Pancreas (tissue), 10 donors: Measurements from ENCODE around the gene GID8. TPM values are rescaled to one million over a fixed set of nuclear protein-coding genes. Genes with fewer than 3 reads are reported as not detected.
A peak's percentile ranks its signal among the peaks of the same experiment; 100 is the strongest.

ENCODE experiments used
- ATAC-seq, 4 donors: fragments of 200-7000 bp; cut with Tn5 transposase; one replicate each; pipeline versions ENCODE4 v1.8.0 to v1.9.1; 2020; ENCODE audit warnings: mild to moderate bottlenecking in 4 of 4, moderate library complexity in 4 of 4
- DNase-seq, 6 donors: peaks; one replicate each; pipeline ENCODE4 v3.0.0-alpha.2; 2020
- FAIRE-seq: peaks from 2 replicates; lab custom pipeline; 2012; peaks lifted over from hg19 to GRCh38; lab: Jason Lieb, UNC
- H3K27ac ChIP-seq, 4 donors: fragments of 200-600 bp; sonication (generic); 1 replicate in 3 of 4; 2 replicates in 1 of 4; pipeline versions ENCODE4 v1.5.0 to v1.8.0; 2020
- H3K27me3 ChIP-seq, 4 donors: fragments of 200-600 bp; one replicate each; pipeline ENCODE4 v1.8.0; 2021
- H3K36me3 ChIP-seq, 3 donors: fragments of 200-600 bp; sonication (generic) in 1 of 3; one replicate each; pipeline versions ENCODE4 v1.5.0 to v1.8.0; 2020 to 2021
- H3K4me1 ChIP-seq, 3 donors: fragments of 200-600 bp; one replicate each; pipeline ENCODE4 v1.8.0; 2021
- H3K4me3 ChIP-seq, 4 donors: fragments of 200-600 bp; sonication (generic) in 2 of 4; one replicate each; pipeline versions ENCODE4 v1.5.0 to v1.8.0; 2020 to 2021
- H3K9me3 ChIP-seq, 4 donors: fragments of 200-600 bp; one replicate each; pipeline ENCODE4 v1.8.0; 2021
- WGBS, 2 donors: extraction: QIAGEN DNeasy Blood & Tissue Kit; methylation state at CpG; one replicate each; pipeline ENCODE4 v1.1.7; 2013; 5-methylcytosine and 5-hydroxymethylcytosine counted together
- intact Hi-C, 3 donors: fragments of 100-400 bp; cut with DNase I; formaldehyde crosslinking; loops; one replicate each; pipeline versions ENCODE4 v1.11.1 to v1.14.2; 2022
- polyA plus RNA-seq, 2 donors: library from polyadenylated mRNA; stranded (reverse); fragments of 200-250 nt; gene quantifications; one replicate each; pipeline ENCODE4 v1.2.3, GENCODE V29; 2013
- total RNA-seq, 6 donors: library from RNA; stranded (reverse); fragmentation: NEBNext Ultra II Directional in 4 of 6; extraction: Animal tissue kit (Norgen Biotek cat#: 25700) in 4 of 6; gene quantifications; one replicate each; pipeline versions ENCODE4 v1.2.1 to v1.2.4, GENCODE V29; 2021 to 2023
- TF ChIP-seq, protein P1 (sequence below), 4 donors: fragments of 200-600 bp; sonication (generic) in 3 of 4; IDR thresholded peaks; one replicate each; pipeline versions ENCODE4 v1.5.0 to v1.8.0; 2021; ENCODE audit warnings: antibody characterized with exemption in 4 of 4
- donor health status: healthy with polysubstance abuse.
- donor health status: DM: no; HTN: no; CAD: no; lungs with moderate emphysema.
- donor health status: DM: no; HTN: no; CAD: no.
- donor health status: control.
- donor health status: control.
- donor health status: Bipolar disorder and iron deficiency.
- donor health status: DM: yes; HTN: yes; CAD: no.
- donor health status: DM: no; HTN: no; CAD: no.
- donor health status: DM: no; HTN: no; CAD: no.
- donor health status: DM: yes; HTN: yes; CAD: no.

Gene GID8
- total and polyA plus RNA-seq, 8 donors: 6.0 to 22.4 (median 15.5) TPM

DNA sequence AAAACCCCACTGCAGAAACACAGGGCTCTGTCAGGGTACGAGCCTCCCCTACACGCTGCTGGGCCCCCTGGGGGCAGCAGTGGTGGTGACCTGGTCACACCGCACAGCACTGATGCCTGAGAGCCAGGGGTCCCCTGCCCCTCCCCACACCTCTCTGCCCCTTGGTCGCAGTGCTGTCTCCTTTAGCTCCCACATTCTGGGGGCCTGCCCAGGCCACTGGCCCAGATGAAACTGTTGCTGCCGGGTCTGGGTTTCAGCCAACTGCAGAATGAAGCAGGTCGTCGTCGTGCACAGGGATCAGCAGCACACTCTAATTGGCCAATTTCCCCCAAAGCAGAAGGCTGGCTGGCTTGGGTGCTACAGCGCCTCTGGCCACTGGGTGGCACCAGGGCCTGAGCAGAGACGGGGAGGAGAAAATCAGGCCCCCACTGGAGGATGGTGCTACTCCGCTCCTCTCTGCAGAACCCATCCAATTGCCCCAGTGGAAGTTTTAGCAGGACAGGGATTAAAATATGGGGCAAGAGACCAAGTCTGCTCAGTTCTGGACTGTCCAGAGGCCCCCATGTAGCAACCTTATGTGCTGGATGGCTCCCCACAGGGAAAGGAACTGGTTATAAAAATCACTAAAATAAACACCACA, 37.8 kb upstream of the GID8 start:
- 2 to 4% methylated on average over 11 of the region's 11 CpGs for WGBS, 2 donors
- no peak overlapping the region for H3K4me3 ChIP-seq
- H3K36me3 ChIP-seq: peaks cover 6 to 33% (median 26%) of the 10 kb centered on the region in 3 donors
- intact Hi-C loops: no loop called here
- DNase-seq: peak in 5 of 6 donors; percentile 57 to 82 (median 78)
- H3K27me3 ChIP-seq: no peaks in the 10 kb centered on the region
- H3K27ac ChIP-seq: peak overlapping the region; percentile 41 to 73 (median 64)
- peak; percentile 84 to 94 (median 91) for ATAC-seq
- TF ChIP-seq, protein P1, sequence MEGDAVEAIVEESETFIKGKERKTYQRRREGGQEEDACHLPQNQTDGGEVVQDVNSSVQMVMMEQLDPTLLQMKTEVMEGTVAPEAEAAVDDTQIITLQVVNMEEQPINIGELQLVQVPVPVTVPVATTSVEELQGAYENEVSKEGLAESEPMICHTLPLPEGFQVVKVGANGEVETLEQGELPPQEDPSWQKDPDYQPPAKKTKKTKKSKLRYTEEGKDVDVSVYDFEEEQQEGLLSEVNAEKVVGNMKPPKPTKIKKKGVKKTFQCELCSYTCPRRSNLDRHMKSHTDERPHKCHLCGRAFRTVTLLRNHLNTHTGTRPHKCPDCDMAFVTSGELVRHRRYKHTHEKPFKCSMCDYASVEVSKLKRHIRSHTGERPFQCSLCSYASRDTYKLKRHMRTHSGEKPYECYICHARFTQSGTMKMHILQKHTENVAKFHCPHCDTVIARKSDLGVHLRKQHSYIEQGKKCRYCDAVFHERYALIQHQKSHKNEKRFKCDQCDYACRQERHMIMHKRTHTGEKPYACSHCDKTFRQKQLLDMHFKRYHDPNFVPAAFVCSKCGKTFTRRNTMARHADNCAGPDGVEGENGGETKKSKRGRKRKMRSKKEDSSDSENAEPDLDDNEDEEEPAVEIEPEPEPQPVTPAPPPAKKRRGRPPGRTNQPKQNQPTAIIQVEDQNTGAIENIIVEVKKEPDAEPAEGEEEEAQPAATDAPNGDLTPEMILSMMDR (IDR thresholded peaks at IDR 0.05): peak; percentile 77 to 89 (median 86)
- H3K9me3 ChIP-seq: no peaks in the 10 kb centered on the region
- peaks cover 0 to 8% (median 4%) of the 10 kb centered on the region in 3 donors for H3K4me1 ChIP-seq
- no peak for FAIRE-seq

DNA sequence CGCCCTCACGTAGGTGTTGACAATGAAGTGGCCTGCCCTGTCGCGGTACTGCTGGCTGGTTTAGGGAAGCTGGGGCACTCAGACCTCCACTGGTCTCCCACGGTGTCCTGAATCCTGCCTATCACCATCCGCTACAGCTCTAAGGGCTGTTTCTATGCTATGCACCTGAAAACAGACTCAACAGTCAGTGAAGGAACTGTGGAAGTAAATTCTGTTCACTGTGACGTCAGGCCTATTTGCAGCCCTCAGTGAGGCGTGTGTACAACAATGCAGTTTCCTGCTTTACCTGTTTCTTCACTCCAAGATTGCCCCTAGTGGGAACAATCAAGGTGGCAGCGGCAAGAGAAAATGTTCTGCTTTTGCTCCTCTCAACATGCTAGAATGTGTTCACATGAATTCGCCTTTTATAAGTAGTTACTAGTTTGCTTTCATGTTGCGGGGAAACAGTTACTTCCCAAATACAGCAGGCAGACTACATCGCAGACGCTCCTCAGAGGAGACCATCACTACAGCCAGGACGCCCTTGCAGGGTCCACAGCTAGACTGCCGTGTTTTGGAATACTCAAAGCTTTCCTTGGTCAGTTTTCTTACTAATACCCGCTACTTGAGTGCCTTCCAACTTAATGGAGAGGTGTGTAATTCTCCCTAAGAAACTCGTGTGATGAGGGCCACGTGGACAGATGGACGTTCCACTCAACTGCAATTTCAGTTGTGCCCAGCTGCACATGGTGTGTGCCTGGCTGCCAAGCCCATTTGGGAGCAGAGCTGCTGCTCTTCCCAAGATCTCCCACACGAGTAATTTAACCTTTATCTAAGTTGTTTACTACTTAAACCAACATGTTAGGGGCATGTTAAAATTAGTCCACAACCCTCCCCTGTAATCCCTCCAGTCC, 37.0 kb upstream of the GID8 start:
- Histone ChIP-seq H3K27me3 (no peaks in the 10 kb centered on the region), H3K9me3 (no peaks in the 10 kb centered on the region), H3K36me3 (peaks cover 12 to 41% (median 34%) of the 10 kb centered on the region in 3 donors), H3K4me1 (peaks cover 0 to 8% (median 4%) of the 10 kb centered on the region in 3 donors), H3K4me3 (no peak overlapping the region), H3K27ac (peak overlapping the region; percentile 41 to 73 (median 64))
- DNase-seq: peak in 2 of 6 donors; percentile 36 to 45
- WGBS, 2 donors: 46 to 49% methylated on average over 20 of the region's 20 CpGs
- intact Hi-C loops: no loop called here
- no peak for FAIRE-seq
- peak; percentile 55 to 74 (median 64) for ATAC-seq
- TF ChIP-seq, protein P1 (IDR thresholded peaks at IDR 0.05): no peak

DNA sequence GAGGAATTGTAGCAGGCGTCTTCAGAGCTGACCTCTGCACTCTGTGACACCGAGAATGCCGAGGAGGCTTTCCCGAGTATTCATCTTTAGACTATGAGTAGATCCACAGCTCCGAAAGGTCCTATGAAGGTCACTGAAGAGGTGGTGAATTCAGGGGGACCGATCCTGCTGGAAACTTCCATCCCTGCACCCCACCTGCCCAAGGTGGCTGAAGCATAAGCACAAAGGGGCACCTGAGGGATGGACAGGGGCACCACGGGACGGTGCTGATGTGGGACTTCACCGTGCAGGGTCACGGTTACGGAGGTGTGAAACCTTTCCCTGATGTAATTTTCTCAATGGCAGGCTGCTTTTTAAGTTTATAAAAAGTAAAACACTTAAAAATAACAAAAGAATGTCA, 36.1 kb upstream of the GID8 start:
- Histone ChIP-seq H3K27ac (no peak overlapping the region), H3K4me3 (no peak overlapping the region), H3K9me3 (no peaks in the 10 kb centered on the region), H3K36me3 (peaks cover 17 to 50% (median 44%) of the 10 kb centered on the region in 3 donors), H3K27me3 (no peaks in the 10 kb centered on the region), H3K4me1 (peaks cover 0 to 8% (median 4%) of the 10 kb centered on the region in 3 donors)
- DNase-seq (no peak), ATAC-seq (no peak), FAIRE-seq (no peak)
- TF ChIP-seq, protein P1 (IDR thresholded peaks at IDR 0.05): no peak
- intact Hi-C loops: no loop called here
- WGBS, 2 donors: 91 to 94% methylated on average over 11 of the region's 11 CpGs

DNA sequence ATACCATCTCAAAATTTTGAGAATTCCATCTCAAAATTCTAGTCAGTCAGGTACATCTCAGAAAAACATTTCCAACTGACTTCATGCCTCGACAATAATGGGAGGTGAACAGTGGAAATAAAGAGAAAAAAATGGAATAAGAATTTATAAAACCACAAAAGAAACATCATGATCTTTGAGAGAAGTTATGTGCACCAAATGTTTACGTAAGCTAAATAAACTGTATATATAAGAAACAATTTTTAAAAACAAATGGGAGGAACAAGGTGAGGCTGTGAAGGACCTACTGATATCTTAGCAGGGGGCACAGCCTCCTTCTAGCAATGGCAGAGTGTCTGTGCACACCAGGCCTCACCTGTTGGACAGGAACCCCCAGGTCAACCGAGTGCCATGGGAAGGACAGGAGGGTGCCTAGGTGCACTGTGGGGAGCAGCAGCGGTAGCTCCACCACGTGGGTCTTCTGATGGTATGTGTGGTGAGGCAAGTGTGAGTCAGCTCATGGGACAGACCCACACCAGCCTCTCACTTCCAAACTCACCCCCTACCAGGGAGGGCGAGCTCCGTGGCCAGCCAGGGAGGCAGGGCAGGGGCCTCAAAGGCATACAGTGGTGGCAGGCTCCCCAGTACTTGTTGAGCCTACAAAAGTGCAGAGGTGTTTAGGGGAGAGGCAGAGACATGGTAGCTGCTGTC, 34.9 kb upstream of the GID8 start:
- H3K4me3 ChIP-seq: no peak overlapping the region
- TF ChIP-seq, protein P1 (IDR thresholded peaks at IDR 0.05): no peak
- no peak overlapping the region for H3K27ac ChIP-seq
- FAIRE-seq (no peak), ATAC-seq (no peak), DNase-seq (no peak)
- H3K36me3 ChIP-seq: peaks cover 18 to 62% (median 51%) of the 10 kb centered on the region in 3 donors
- intact Hi-C loops: no loop called here
- 79 to 90% methylated on average over 7 of the region's 7 CpGs for WGBS, 2 donors
- H3K9me3 ChIP-seq: no peaks in the 10 kb centered on the region
- no peaks in the 10 kb centered on the region for H3K27me3 ChIP-seq
- H3K4me1 ChIP-seq: peaks cover 0 to 8% (median 4%) of the 10 kb centered on the region in 3 donors
